ENCODE measurements around the gene WNT2B. TPM values are rescaled to one million over a fixed set of nuclear protein-coding genes. Genes with fewer than 3 reads are reported as not detected.

The WNT2B gene
- total RNA-seq, 1 donor from 2014 or later: 4.4 TPM

DNA sequence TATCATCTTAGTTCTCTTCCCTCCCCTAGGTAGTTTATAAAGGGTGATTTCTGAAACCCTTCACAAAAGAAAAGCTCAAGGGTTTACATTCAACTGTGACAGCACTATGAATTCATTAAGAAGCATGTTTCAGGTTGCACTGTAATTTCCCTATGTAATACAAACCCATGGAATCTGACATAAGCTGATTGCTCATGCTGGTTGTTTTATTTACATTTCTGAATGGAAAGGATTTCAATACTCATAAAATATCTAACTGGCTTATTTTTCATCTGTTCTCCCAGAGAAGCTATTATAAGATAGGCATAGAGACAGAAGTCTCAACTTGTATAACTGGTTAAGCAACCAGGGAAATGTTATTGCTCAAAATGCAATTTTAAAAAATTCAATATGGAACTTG, 20.5 kb downstream of the WNT2B start:
- ATAC-seq: peak; percentile 83

GRCh38 chr1:112530832-112531231, 22.1 kb downstream of the WNT2B start:
- ATAC-seq: no peak

DNA sequence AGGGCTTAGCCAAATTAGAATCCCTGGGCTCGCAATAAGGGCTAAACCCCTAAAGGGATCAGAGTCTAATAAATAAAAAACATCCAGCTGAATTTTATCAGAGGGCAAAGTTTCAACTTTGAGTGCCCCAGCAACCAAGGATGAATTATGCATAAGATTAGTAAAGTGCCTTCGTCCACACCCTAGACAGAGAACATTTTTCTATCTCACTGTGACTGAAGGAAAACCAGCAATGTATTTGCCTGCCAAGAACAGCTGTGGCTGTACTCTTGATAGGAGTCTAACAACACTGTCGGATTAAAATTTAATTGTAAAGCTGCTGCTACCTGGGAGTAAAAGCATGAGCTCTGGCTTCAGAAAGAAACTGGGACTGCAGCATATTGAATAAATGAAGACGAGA, 23.3 kb downstream of the WNT2B start:
- no peak for ATAC-seq

- ATAC-seq: no peak
Measured at GRCh38 chr1:112533029-112533428, 24.3 kb downstream of the WNT2B start.

DNA sequence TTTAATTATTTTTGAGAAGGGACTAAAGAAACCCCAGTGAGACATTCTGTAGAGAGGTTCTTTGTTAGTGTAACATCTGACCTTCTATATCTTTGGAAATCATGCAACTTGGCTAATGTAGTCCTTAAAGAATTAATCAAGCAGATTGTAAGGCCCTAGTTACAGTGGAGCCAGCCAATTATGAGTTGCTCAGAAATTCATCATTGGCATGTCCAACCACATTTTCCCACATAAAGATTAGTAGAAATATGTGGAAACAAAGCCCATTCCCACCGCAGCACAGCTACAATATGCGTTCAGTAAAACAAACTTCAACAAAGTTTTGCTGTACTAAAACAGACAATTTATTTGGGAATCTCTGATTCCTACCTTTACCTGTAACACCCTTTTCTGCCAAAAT, 27.8 kb downstream of the WNT2B start:
- no peak for ATAC-seq

DNA sequence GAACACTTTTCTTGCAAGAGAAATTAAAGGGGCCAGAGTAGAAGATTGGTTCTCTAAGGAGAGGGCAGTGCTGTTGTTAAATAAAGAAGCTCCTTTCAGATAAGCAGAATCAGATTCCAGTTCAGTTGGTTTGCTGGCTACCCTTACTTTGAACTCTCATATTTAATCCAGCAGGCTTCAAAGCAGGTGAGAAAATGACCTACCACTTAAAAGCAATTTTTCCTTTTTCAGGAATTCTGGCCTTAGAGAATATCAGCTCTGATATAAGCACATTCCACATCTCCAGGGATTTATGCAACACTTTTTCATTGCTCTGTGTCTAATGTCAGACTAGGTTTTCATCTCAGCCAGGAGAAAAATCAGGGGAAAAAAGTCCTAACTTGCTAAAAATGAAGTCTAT, 28.7 kb downstream of the WNT2B start:
- no peak for ATAC-seq

GRCh38 chr1:112538883-112539282, 30.1 kb downstream of the WNT2B start:
- no peak for ATAC-seq

DNA sequence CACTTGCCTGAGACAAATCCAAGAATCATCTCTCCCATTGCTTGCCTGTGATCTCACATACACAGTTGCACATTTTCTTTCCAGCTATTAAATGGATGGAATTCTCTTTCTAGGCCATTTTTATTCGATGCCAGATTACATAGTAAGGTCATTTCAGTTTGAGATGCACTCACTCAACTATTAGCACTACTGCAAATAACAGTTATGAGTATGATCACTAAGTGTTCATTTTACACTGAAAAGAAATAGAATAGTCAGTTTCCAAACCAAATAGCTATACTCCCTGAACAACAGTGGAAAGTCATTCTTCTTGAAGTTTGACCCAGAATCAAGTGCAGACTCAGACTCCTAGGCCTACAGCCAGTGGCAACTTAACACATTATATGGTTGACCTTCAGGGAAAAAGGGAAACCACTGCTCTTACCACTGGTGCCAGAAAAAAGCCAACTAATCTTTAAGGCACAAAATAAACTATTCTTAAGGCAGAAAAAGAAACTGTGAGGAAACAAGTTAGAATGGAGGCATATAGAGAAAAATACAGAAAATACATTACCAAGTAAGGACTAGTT, 31.5 kb downstream of the WNT2B start:
- no peak for ATAC-seq

GRCh38 chr1:112541299-112541698, 32.5 kb downstream of the WNT2B start:
- ATAC-seq: no peak

- ATAC-seq: no peak
Measured at GRCh38 chr1:112542206-112542973, 33.6 kb downstream of the WNT2B start.

GRCh38 chr1:112544011-112544688, 35.4 kb downstream of the WNT2B start:
- ATAC-seq: peak; percentile 96

DNA sequence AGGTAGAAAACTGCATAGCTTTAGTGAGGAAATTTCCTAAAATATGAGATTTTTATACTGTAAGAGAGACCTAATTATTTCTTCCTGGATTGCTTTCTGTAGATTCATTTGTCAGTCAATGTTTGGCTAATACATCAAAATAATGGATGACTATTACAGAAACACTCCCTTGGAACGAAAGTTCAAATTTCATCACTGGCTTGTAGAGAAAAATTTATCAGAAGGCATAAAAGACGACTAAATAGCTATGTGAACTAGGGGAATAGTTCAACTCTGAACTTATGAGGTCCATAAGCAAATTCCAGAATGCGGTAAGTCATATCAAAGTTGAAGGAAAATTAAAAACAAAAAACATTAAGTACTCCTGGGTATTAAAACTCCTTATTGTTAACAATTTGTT, 36.0 kb downstream of the WNT2B start:
- peak; percentile 29 for ATAC-seq

- no peak for ATAC-seq
Measured at GRCh38 chr1:112546076-112546475, 37.3 kb downstream of the WNT2B start.

GRCh38 chr1:112548547-112548946, 39.8 kb downstream of the WNT2B start:
- ATAC-seq: no peak

- ATAC-seq: no peak
Measured at GRCh38 chr1:112549590-112549989, 40.8 kb downstream of the WNT2B start.

- ATAC-seq: no peak
Measured at GRCh38 chr1:112554411-112554810, 45.6 kb downstream of the WNT2B start.

GRCh38 chr1:112557385-112557784, 48.6 kb downstream of the WNT2B start:
- ATAC-seq: no peak

DNA sequence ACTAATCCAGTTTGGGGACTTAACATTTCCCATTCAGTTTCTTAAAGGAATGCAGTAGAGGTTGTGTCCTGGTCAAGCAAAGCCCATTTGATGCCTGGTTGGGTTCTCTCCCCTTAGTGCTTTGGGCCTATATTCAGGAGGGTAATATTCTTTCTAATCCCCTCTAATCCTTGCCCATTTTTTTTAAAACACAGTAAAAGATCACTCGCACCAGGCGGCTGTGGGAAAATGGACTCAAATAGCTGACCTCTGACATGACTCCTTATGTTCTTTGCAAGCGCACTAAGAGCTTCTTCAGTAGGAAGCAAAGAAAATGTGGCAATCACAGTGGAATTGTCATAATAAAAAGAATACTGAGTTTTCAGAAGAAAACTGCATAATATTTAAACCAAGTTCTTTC, 49.9 kb downstream of the WNT2B start:
- ATAC-seq: no peak

- no peak for ATAC-seq
Measured at GRCh38 chr1:112563341-112563740, 54.6 kb downstream of the WNT2B start.

DNA sequence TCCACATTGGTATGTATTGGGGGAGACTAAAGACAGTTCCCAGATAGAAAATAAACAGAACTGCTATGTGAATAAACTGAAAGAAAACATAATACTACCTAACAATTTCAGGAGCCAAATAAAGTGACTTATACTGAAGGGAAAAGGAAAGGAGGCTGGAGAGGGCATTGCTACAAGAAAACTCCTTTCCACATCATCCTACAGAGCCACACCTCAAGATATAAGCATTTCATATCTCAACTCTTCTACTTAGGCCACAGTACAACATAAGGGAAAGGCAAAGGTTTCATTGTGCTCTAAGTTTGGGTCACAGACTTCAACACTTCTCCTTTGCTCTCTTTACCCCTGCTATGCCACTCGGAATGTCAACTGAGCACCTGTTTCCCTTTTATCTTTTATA, 55.3 kb downstream of the WNT2B start:
- ATAC-seq: no peak

GRCh38 chr1:112565800-112566199, 57.0 kb downstream of the WNT2B start:
- ATAC-seq: no peak

GRCh38 chr1:112575154-112575804, 66.5 kb downstream of the WNT2B start:
- ATAC-seq: no peak

GRCh38 chr1:112576240-112576639, 67.5 kb downstream of the WNT2B start:
- ATAC-seq: no peak

All from esophagus mucosa (tissue), 1 donor.